Measurements from ENCODE around the gene PDS5A. TPM values are rescaled to one million over a fixed set of nuclear protein-coding genes. Genes with fewer than 3 reads are reported as not detected.

PDS5A gene
- total RNA-seq, 1 donor from 2014 or later, result 132 TPM

GRCh38 chr4:39883646-39884045, 94.1 kb downstream of the PDS5A start:
- H3K9me3 ChIP-seq (ENCODE audit: low read depth), result no peaks in the 10 kb centered on the region
- H2AFZ ChIP-seq (replicated peaks), result no peak overlapping the region
- no peaks in the 10 kb centered on the region for H3K4me1 ChIP-seq
- no peaks in the 10 kb centered on the region for H3K79me2 ChIP-seq (ENCODE audit: low read depth)
- Mint-ChIP-seq H3K27me3 (ENCODE audit: insufficient read depth, low read depth) (peaks cover 2% of the 10 kb centered on the region), H3K9me3 (no peaks in the 10 kb centered on the region), H3K4me3 (no peak overlapping the region), H3K4me1 (no peaks in the 10 kb centered on the region), H3K27ac (no peak overlapping the region), H3K36me3 (peaks cover 53% of the 10 kb centered on the region)
- H3K4me2 ChIP-seq, result no peak overlapping the region
- H3K36me3 ChIP-seq, result peaks cover 38% of the 10 kb centered on the region
- TF ChIP-seq EZH2 (IDR thresholded peaks at IDR 0.05) (no peak), CTCF (IDR thresholded peaks at IDR 0.05) (no peak), EZH2phosphoT487 (IDR thresholded peaks at IDR 0.05) (no peak)
- peaks cover 10% of the 10 kb centered on the region for H3F3A ChIP-seq (ENCODE audit: low read depth)
- H3K4me3 ChIP-seq, result no peak overlapping the region
- no peak overlapping the region for H3K27ac ChIP-seq
- H4K20me1 ChIP-seq (ENCODE audit: low read depth), result no peaks in the 10 kb centered on the region
- H3K27me3 ChIP-seq, result no peaks in the 10 kb centered on the region
- no peak overlapping the region for H3K9ac ChIP-seq
- DNase-seq (ENCODE audit: low spot score), result no peak

GRCh38 chr4:39881789-39882188, 95.9 kb downstream of the PDS5A start:
- no peak overlapping the region for H3K4me3 Mint-ChIP-seq
- Histone ChIP-seq H3K9me3 (ENCODE audit: low read depth) (no peaks in the 10 kb centered on the region), H3K4me1 (no peaks in the 10 kb centered on the region), H3F3A (ENCODE audit: low read depth) (peaks cover 10% of the 10 kb centered on the region), H3K4me3 (no peak overlapping the region), H3K27ac (no peak overlapping the region), H3K36me3 (peaks cover 29% of the 10 kb centered on the region), H3K9ac (no peak overlapping the region), H2AFZ (replicated peaks) (no peak overlapping the region), H4K20me1 (ENCODE audit: low read depth) (no peaks in the 10 kb centered on the region), H3K79me2 (ENCODE audit: low read depth) (no peaks in the 10 kb centered on the region), H3K27me3 (no peaks in the 10 kb centered on the region), H3K4me2 (no peak overlapping the region)
- H3K9me3 Mint-ChIP-seq, result no peaks in the 10 kb centered on the region
- DNase-seq (ENCODE audit: low spot score), result no peak
- peaks cover 2% of the 10 kb centered on the region for H3K27me3 Mint-ChIP-seq (ENCODE audit: insufficient read depth, low read depth)
- H3K4me1 Mint-ChIP-seq, result no peaks in the 10 kb centered on the region
- H3K27ac Mint-ChIP-seq, result no peak overlapping the region
- H3K36me3 Mint-ChIP-seq, result peaks cover 43% of the 10 kb centered on the region
- TF ChIP-seq EZH2 (IDR thresholded peaks at IDR 0.05) (no peak), EZH2phosphoT487 (IDR thresholded peaks at IDR 0.05) (no peak), CTCF (IDR thresholded peaks at IDR 0.05) (no peak)

- peaks cover 2% of the 10 kb centered on the region for H3K27me3 Mint-ChIP-seq (ENCODE audit: insufficient read depth, low read depth)
Observed at GRCh38 chr4:39877971-39878370, 99.7 kb downstream of the PDS5A start.

More at GRCh38 chr4:39877971-39878370, 99.7 kb downstream of the PDS5A start:
- peaks cover 10% of the 10 kb centered on the region for H3F3A ChIP-seq (ENCODE audit: low read depth)
- Mint-ChIP-seq H3K4me1 (no peaks in the 10 kb centered on the region), H3K27ac (no peak overlapping the region), H3K9me3 (no peaks in the 10 kb centered on the region), H3K4me3 (no peak overlapping the region), H3K36me3 (peaks cover 36% of the 10 kb centered on the region)
- H3K4me3 ChIP-seq, result no peak overlapping the region
- no peak for DNase-seq (ENCODE audit: low spot score)
- H3K27ac ChIP-seq, result no peak overlapping the region
- H3K9ac ChIP-seq, result no peak overlapping the region
- no peaks in the 10 kb centered on the region for H3K79me2 ChIP-seq (ENCODE audit: low read depth)
- peaks cover 47% of the 10 kb centered on the region for H3K36me3 ChIP-seq
- H4K20me1 ChIP-seq (ENCODE audit: low read depth), result no peaks in the 10 kb centered on the region
- H3K27me3 ChIP-seq, result no peaks in the 10 kb centered on the region
- H2AFZ ChIP-seq (replicated peaks), result no peak overlapping the region
- H3K9me3 ChIP-seq (ENCODE audit: low read depth), result no peaks in the 10 kb centered on the region
- H3K4me1 ChIP-seq, result no peaks in the 10 kb centered on the region
- TF ChIP-seq EZH2phosphoT487 (IDR thresholded peaks at IDR 0.05), result no peak
- no peak for TF ChIP-seq EZH2 (IDR thresholded peaks at IDR 0.05)
- TF ChIP-seq CTCF (IDR thresholded peaks at IDR 0.05), result no peak
- H3K4me2 ChIP-seq, result no peak overlapping the region

Measured in neural progenitor cell (in vitro differentiated cells).